ENCODE measurements around the gene ADCY1. TPM values are rescaled to one million over a fixed set of nuclear protein-coding genes. Genes with fewer than 3 reads are reported as not detected.

Gene ADCY1
- total RNA-seq, 4 donors from 2014 or later = 2.5 to 9.0 (median 5.6) TPM

DNA sequence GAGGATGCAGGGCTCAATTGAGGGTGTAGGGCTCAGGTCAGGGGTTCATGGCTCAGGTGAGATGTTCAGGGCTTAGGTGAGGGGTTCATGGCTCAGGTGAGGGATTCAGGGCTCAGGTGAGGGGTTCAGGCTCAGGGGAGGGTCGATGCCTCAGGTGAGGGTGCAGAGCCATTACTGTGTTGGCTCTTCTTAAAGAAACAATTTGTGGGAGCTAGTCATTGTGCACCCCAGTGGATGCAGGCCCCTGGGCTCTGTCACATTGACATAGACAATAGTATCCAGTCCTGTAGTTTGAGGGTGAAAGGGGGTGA lies 86.7 kb downstream of the ADCY1 start:
- Histone ChIP-seq H3K27ac (no peak overlapping the region), H3K4me3 (no peak overlapping the region), H3K4me1 (no peaks in the 10 kb centered on the region), H3K9me3 (no peaks in the 10 kb centered on the region), H3K27me3 (no peaks in the 10 kb centered on the region), H3K36me3 (peaks cover 0 to 3% (median 0%) of the 10 kb centered on the region in 3 donors)
- 78 to 80% methylated on average over 1 of the region's 1 CpG for WGBS, 2 donors
- no peak for DNase-seq (ENCODE audit: low spot score in 2 of 2)
- TF ChIP-seq POLR2A (IDR thresholded peaks at IDR 0.05) (no peak), EP300 (IDR thresholded peaks at IDR 0.05) (no peak)
- TF ChIP-seq, protein P1, sequence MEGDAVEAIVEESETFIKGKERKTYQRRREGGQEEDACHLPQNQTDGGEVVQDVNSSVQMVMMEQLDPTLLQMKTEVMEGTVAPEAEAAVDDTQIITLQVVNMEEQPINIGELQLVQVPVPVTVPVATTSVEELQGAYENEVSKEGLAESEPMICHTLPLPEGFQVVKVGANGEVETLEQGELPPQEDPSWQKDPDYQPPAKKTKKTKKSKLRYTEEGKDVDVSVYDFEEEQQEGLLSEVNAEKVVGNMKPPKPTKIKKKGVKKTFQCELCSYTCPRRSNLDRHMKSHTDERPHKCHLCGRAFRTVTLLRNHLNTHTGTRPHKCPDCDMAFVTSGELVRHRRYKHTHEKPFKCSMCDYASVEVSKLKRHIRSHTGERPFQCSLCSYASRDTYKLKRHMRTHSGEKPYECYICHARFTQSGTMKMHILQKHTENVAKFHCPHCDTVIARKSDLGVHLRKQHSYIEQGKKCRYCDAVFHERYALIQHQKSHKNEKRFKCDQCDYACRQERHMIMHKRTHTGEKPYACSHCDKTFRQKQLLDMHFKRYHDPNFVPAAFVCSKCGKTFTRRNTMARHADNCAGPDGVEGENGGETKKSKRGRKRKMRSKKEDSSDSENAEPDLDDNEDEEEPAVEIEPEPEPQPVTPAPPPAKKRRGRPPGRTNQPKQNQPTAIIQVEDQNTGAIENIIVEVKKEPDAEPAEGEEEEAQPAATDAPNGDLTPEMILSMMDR (IDR thresholded peaks at IDR 0.05) = no peak

DNA sequence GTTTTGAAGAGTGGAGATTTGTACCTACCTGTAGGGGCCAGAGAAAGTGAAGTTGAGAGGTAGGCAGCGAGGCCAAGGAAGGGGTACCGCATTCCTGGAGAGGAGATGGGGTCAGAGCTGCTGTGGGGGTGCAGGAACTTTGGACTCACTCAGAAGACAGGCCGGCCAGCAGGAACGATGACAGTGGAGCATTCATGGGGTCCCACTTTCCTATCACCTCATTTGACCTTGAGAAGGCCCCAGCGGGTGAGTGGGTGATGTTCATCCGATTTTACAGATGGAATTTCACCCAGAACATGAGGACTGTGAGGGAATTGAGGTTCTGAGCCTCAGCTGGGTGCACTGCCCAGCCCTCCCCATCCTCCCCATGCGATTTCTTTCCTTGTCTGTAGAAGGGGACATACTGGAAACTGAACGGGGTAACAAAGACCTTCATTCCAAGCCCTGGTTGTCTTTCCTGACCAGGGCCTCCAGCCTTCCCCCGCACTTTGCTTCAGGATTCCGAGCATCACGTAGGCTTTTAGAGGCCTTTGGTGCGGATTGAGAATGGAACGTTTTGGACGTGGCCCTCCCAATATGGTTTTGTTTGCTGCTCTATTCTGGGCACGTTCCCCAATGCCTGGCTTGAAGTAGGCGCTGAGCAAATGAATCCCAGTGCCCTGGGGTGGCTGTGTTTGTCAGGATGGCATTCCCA lies 87.3 kb downstream of the ADCY1 start:
- Histone ChIP-seq H3K4me3 (no peak overlapping the region), H3K9me3 (no peaks in the 10 kb centered on the region), H3K27ac (no peak overlapping the region), H3K4me1 (no peaks in the 10 kb centered on the region), H3K36me3 (peaks cover 0 to 3% (median 0%) of the 10 kb centered on the region in 3 donors), H3K27me3 (no peaks in the 10 kb centered on the region)
- 70 to 77% methylated on average over 16 of the region's 16 CpGs for WGBS, 2 donors
- no peak for TF ChIP-seq POLR2A (IDR thresholded peaks at IDR 0.05)
- TF ChIP-seq, protein P1 (IDR thresholded peaks at IDR 0.05) = no peak
- no peak for TF ChIP-seq EP300 (IDR thresholded peaks at IDR 0.05)
- peak in 1 of 2 donors; percentile 2 for DNase-seq (ENCODE audit: low spot score in 2 of 2)

DNA sequence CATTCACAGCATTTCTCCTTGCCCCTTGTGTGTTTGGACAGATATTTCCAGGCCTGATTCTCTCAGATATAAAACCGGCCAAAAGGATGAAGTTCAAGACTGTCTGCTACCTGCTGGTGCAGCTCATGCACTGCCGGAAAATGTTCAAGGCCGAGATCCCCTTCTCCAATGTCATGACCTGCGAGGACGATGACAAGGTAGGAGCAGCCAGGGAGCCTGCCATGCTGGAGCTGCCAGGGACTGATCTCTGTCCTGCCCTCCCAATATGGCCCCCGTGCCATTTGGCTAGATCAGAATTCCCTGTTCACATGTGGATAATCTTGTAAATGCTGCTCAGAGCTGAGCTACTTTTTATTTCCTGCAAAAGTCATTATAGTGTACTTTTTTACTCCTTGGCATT lies 87.8 kb downstream of the ADCY1 start:
- 82 to 91% methylated on average over 6 of the region's 6 CpGs for WGBS, 2 donors
- TF ChIP-seq, protein P1 (IDR thresholded peaks at IDR 0.05) = no peak
- TF ChIP-seq POLR2A (IDR thresholded peaks at IDR 0.05) (no peak), EP300 (IDR thresholded peaks at IDR 0.05) (no peak)
- peak in 1 of 2 donors; percentile 2 for DNase-seq (ENCODE audit: low spot score in 2 of 2)

DNA sequence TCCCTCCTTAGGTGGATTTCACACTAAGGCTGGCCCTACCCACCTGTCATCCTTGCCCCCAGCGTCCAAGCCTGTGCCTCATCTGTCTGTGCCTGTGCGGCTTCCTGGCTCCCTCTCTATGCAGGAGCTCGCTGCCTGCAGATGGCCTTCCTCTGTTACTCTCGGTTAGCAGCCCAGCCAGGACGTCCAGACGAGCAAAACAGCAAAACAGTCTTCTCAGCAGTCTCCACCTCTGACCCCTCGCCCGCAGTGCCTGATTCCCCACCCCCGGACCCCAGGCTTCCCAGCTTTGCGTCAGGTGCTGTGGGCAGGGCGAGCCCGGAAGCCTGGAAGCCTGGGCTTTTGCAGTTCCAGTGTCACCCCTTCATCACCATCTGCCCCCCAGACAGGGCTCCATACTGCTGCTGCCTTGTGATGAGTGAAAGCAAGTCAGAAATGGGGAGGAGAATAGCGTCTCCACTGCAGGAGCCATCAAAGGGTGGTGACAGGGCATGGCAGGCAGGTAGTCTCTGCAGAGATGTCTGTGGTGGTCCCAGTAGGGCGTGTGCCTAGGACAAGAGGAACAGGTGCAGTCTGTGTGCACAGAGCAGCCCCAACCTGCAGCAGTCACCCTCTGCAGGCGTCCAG lies 88.5 kb downstream of the ADCY1 start:
- Histone ChIP-seq H3K27ac (no peak overlapping the region), H3K27me3 (no peaks in the 10 kb centered on the region), H3K4me1 (no peaks in the 10 kb centered on the region), H3K9me3 (peaks cover 0 to 4% (median 0%) of the 10 kb centered on the region in 4 donors), H3K36me3 (peaks cover 0 to 1% (median 0%) of the 10 kb centered on the region in 3 donors), H3K4me3 (no peak overlapping the region)
- TF ChIP-seq POLR2A (IDR thresholded peaks at IDR 0.05) (no peak), EP300 (IDR thresholded peaks at IDR 0.05) (no peak)
- DNase-seq (ENCODE audit: low spot score in 2 of 2) = peak in 1 of 2 donors; percentile 2
- WGBS, 2 donors = 63 to 77% methylated on average over 15 of the region's 15 CpGs

More for the DNA sequence above, 87.8 kb downstream of the ADCY1 start:
- H3K36me3 ChIP-seq = peaks cover 0 to 3% (median 0%) of the 10 kb centered on the region in 3 donors
- no peaks in the 10 kb centered on the region for H3K27me3 ChIP-seq
- H3K4me3 ChIP-seq = no peak overlapping the region
- no peaks in the 10 kb centered on the region for H3K9me3 ChIP-seq
- no peak overlapping the region for H3K27ac ChIP-seq
- no peaks in the 10 kb centered on the region for H3K4me1 ChIP-seq

DNA sequence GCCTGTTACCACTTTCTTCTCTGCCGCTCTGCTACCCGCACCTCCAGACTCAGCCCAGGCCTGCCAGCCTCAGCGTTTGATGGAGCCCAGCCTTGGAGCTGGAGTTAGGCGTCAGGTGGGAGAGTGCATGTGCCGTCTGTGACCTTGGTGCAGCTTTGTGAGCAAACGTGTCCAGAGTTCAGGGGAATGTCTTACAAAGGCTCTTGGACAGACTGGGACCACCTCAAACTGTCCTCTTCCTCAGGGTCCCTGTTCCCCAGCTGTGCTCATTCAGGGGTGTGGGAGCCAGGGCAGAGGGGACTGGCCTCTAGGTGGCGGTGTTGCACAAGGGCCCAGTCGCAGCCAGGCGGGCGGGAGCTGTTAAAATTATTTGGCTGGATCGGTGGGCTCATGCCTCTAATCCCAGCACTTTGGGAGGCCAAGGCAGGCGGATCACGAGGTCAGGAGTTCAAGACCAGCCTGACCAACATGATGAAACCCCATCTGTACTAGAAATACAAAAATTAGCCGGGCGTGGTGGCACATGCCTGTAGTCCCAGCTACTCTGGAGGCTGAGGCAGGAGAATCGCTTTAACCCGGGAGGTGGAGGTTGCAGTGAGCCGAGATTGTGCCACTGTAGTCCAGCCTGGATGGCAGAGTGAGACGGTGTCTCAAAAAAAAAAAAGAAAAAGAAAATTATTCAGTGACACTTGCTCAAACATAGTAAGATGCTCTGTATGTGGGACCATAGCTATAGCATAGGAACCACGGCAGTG lies 89.2 kb downstream of the ADCY1 start:
- no peak for DNase-seq (ENCODE audit: low spot score in 2 of 2)
- no peaks in the 10 kb centered on the region for H3K4me1 ChIP-seq
- H3K27me3 ChIP-seq = no peaks in the 10 kb centered on the region
- no peak overlapping the region for H3K4me3 ChIP-seq
- TF ChIP-seq, protein P1 (IDR thresholded peaks at IDR 0.05) = peak in 3 of 5 experiments; percentile 20 to 30 (median 26)
- no peak for TF ChIP-seq POLR2A (IDR thresholded peaks at IDR 0.05)
- H3K36me3 ChIP-seq = no peaks in the 10 kb centered on the region
- no peak overlapping the region for H3K27ac ChIP-seq
- H3K9me3 ChIP-seq = peaks cover 0 to 4% (median 0%) of the 10 kb centered on the region in 4 donors
- WGBS, 2 donors = 85% methylated on average over 20 of the region's 20 CpGs
